ENCODE results near the gene MYH10.

Gene MYH10

DNA sequence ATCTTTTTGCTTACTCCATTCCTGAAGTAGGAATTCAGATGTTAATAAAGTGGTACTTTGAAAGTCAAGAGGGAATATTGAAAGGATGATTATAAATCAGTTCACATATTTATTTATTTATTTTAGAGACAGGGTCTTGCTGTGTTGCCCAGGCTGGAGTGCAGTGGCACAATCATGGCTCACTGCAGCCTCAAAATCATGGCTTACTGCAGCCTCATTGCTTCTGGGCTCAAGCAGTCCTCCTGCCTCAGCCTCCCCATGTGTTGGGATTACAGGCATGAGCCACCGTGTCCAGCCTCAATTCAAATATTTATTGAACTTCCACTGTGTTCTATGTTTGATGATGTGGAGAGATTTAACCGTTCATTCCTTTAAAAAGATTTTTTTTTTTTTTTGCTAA, 188.2 kb downstream of the MYH10 start:
- Histone ChIP-seq H3K36me3 (ENCODE audit: control insufficient read depth in 2 of 2, insufficient read depth in 1 of 2, low read length in 2 of 2) (peaks cover 23 to 45% of the 10 kb centered on the region in 2 experiments), H3K27ac (ENCODE audit: extremely low read depth, low read depth, low read length) (no peak overlapping the region), H3K4me1 (ENCODE audit: control insufficient read depth, insufficient read depth, low read length) (no peaks in the 10 kb centered on the region), H3K9me3 (ENCODE audit: control insufficient read depth, insufficient read depth, low read depth, low read length) (no peaks in the 10 kb centered on the region), H3K4me3 (ENCODE audit: low read depth, low read length) (no peak overlapping the region)
- CTCF ChIA-PET, result interaction anchor here (0.6 kb wide), 1 partner anchor 304 kb away, joined by 3 read pairs; no protein-coding TSS in a partner anchor
- POLR2A ChIA-PET, result no interaction called here
- TF ChIP-seq, protein P1, sequence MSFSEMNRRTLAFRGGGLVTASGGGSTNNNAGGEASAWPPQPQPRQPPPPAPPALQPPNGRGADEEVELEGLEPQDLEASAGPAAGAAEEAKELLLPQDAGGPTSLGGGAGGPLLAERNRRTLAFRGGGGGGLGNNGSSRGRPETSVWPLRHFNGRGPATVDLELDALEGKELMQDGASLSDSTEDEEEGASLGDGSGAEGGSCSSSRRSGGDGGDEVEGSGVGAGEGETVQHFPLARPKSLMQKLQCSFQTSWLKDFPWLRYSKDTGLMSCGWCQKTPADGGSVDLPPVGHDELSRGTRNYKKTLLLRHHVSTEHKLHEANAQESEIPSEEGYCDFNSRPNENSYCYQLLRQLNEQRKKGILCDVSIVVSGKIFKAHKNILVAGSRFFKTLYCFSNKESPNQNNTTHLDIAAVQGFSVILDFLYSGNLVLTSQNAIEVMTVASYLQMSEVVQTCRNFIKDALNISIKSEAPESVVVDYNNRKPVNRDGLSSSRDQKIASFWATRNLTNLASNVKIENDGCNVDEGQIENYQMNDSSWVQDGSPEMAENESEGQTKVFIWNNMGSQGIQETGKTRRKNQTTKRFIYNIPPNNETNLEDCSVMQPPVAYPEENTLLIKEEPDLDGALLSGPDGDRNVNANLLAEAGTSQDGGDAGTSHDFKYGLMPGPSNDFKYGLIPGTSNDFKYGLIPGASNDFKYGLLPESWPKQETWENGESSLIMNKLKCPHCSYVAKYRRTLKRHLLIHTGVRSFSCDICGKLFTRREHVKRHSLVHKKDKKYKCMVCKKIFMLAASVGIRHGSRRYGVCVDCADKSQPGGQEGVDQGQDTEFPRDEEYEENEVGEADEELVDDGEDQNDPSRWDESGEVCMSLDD (tag by site-specific recombination; IDR thresholded peaks at IDR 0.05), result no peak
- TF ChIP-seq ZNF121 (tag by site-specific recombination; IDR thresholded peaks at IDR 0.05), result peak; percentile 81

DNA sequence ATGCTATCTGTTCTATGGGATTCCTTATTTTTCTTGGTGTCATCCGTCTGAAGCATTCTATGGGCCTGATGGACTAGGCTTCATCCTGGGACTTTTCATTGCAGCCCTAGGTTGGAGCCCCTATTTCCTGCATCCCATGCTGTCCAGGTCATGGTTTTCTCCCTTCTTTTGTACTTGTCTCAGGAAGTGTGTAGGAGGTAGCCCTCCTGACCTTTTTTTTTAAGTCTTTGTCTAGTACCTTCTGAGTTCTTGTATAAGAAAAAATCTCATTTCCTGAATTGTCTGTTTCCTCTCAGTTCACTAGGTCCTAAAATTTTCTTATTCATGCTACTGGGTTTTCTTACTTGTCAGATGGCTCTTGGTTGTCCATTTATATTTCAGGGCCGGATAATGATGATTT, 188.8 kb downstream of the MYH10 start:
- TF ChIP-seq, protein P2, sequence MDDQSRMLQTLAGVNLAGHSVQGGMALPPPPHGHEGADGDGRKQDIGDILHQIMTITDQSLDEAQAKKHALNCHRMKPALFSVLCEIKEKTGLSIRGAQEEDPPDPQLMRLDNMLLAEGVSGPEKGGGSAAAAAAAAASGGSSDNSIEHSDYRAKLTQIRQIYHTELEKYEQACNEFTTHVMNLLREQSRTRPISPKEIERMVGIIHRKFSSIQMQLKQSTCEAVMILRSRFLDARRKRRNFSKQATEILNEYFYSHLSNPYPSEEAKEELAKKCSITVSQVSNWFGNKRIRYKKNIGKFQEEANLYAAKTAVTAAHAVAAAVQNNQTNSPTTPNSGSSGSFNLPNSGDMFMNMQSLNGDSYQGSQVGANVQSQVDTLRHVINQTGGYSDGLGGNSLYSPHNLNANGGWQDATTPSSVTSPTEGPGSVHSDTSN (CRISPR knock-in tag; IDR thresholded peaks at IDR 0.05), result no peak
- TF ChIP-seq ZNF23 (tag by site-specific recombination; IDR thresholded peaks at IDR 0.05; ENCODE audit: borderline replicate concordance) (no peak), FEZF1 (tag by site-specific recombination; IDR thresholded peaks at IDR 0.05) (no peak)
- TF ChIP-seq, protein P3, sequence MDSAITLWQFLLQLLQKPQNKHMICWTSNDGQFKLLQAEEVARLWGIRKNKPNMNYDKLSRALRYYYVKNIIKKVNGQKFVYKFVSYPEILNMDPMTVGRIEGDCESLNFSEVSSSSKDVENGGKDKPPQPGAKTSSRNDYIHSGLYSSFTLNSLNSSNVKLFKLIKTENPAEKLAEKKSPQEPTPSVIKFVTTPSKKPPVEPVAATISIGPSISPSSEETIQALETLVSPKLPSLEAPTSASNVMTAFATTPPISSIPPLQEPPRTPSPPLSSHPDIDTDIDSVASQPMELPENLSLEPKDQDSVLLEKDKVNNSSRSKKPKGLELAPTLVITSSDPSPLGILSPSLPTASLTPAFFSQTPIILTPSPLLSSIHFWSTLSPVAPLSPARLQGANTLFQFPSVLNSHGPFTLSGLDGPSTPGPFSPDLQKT (IDR thresholded peaks at IDR 0.05; ENCODE audit: borderline replicate concordance, low read depth, low read length), result no peak
- H3K27ac ChIP-seq (ENCODE audit: extremely low read depth, low read depth, low read length), result no peak overlapping the region
- H3K4me3 ChIP-seq (ENCODE audit: low read depth, low read length), result no peak overlapping the region
- H3K9me3 ChIP-seq (ENCODE audit: control insufficient read depth, insufficient read depth, low read depth, low read length), result no peaks in the 10 kb centered on the region
- POLR2A ChIA-PET, result no interaction called here
- H3K36me3 ChIP-seq (ENCODE audit: control insufficient read depth in 2 of 2, insufficient read depth in 1 of 2, low read length in 2 of 2), result peaks cover 20 to 39% of the 10 kb centered on the region in 2 experiments; a peak in 2 of 3 replicates
- no peaks in the 10 kb centered on the region for H3K4me1 ChIP-seq (ENCODE audit: control insufficient read depth, insufficient read depth, low read length)
- CTCF ChIA-PET, result interaction anchor here (0.6 kb wide), 1 partner anchor 305 kb away, joined by 3 read pairs; no protein-coding TSS in a partner anchor

DNA sequence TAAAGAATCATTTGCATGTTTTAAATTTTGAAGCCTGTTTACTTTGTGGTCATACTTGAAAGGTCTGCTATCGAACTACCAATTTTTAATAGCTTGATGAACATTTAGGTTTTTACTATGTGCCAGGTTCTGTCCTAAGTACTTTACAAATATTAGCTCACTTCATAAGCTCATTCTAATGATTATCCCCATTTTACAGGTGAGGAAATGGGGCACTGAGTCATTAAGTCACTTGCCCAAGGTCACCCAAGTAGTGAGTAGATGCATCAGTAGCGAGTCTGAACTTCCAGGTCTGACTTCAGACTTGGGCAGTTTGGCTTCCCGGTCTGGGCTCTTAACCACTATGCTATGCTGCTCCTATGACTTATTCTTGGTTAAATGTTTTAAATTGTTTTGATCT, 190.8 kb downstream of the MYH10 start:
- Histone ChIP-seq H3K4me1 (ENCODE audit: control insufficient read depth, insufficient read depth, low read length) (no peaks in the 10 kb centered on the region), H3K36me3 (ENCODE audit: control insufficient read depth in 2 of 2, insufficient read depth in 1 of 2, low read length in 2 of 2) (peaks cover 20 to 23% of the 10 kb centered on the region in 2 experiments; a peak in 2 of 3 replicates), H3K9me3 (ENCODE audit: control insufficient read depth, insufficient read depth, low read depth, low read length) (no peaks in the 10 kb centered on the region), H3K4me3 (ENCODE audit: low read depth, low read length) (no peak overlapping the region), H3K27ac (ENCODE audit: extremely low read depth, low read depth, low read length) (no peak overlapping the region)
- CTCF ChIA-PET, result interaction anchor here (0.6 to 1.5 kb wide), 3 partner anchors 19 to 361 kb away, joined by 3 to 6 read pairs (median 3); no protein-coding TSS in a partner anchor
- TF ChIP-seq SETDB1 (IDR thresholded peaks at IDR 0.05; ENCODE audit: insufficient read length, low read length) (no peak), ZBTB8A (tag by site-specific recombination; IDR thresholded peaks at IDR 0.05) (no peak)
- POLR2A ChIA-PET, result interaction anchor here (0.6 kb wide), 1 partner anchor 238 kb away, joined by 5 read pairs; no protein-coding TSS in a partner anchor

DNA sequence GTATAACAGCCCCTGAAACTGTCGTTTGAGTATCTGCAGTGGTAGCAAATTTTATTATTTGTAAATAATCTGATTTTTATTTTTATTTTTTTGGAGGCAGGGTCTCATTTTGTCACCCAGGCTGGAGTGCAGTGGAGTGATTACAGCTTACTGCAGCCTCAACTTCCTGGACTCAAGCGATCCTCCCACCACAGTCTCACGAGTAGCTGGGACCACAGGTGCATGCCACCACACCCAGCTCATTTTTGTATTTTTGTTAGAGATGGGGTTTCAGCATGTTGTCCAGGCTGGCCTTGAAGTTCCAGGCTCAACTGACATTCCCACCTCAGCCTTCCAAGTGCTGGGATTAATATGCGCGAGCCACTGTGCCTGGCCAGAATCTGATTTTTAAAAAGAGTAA, 192.1 kb downstream of the MYH10 start:
- H3K4me1 ChIP-seq (ENCODE audit: control insufficient read depth, insufficient read depth, low read length), result no peaks in the 10 kb centered on the region
- CTCF ChIA-PET, result interaction anchor here (0.7 to 2.1 kb wide), 4 partner anchors 20 to 308 kb away, joined by 3 to 8 read pairs (median 5); no protein-coding TSS in a partner anchor
- H3K36me3 ChIP-seq (ENCODE audit: control insufficient read depth in 2 of 2, insufficient read depth in 1 of 2, low read length in 2 of 2), result peaks cover 12 to 20% of the 10 kb centered on the region in 2 experiments; a peak in 2 of 3 replicates
- H3K9me3 ChIP-seq (ENCODE audit: control insufficient read depth, insufficient read depth, low read depth, low read length), result no peaks in the 10 kb centered on the region
- H3K4me3 ChIP-seq (ENCODE audit: low read depth, low read length), result no peak overlapping the region
- TF ChIP-seq ZNF202 (tag by site-specific recombination; IDR thresholded peaks at IDR 0.05; ENCODE audit: borderline replicate concordance), result no peak
- no peak for TF ChIP-seq ZNF510 (tag by site-specific recombination; IDR thresholded peaks at IDR 0.05; ENCODE audit: insufficient replicate concordance)
- TF ChIP-seq ZNF571 (tag by site-specific recombination; IDR thresholded peaks at IDR 0.05), result no peak
- TF ChIP-seq, protein P4, sequence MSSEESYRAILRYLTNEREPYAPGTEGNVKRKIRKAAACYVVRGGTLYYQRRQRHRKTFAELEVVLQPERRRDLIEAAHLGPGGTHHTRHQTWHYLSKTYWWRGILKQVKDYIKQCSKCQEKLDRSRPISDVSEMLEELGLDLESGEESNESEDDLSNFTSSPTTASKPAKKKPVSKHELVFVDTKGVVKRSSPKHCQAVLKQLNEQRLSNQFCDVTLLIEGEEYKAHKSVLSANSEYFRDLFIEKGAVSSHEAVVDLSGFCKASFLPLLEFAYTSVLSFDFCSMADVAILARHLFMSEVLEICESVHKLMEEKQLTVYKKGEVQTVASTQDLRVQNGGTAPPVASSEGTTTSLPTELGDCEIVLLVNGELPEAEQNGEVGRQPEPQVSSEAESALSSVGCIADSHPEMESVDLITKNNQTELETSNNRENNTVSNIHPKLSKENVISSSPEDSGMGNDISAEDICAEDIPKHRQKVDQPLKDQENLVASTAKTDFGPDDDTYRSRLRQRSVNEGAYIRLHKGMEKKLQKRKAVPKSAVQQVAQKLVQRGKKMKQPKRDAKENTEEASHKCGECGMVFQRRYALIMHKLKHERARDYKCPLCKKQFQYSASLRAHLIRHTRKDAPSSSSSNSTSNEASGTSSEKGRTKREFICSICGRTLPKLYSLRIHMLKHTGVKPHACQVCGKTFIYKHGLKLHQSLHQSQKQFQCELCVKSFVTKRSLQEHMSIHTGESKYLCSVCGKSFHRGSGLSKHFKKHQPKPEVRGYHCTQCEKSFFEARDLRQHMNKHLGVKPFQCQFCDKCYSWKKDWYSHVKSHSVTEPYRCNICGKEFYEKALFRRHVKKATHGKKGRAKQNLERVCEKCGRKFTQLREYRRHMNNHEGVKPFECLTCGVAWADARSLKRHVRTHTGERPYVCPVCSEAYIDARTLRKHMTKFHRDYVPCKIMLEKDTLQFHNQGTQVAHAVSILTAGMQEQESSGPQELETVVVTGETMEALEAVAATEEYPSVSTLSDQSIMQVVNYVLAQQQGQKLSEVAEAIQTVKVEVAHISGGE (tag by site-specific recombination; conservative IDR thresholded peaks at IDR 0.05; ENCODE audit: low read depth), result no peak
- H3K27ac ChIP-seq (ENCODE audit: extremely low read depth, low read depth, low read length), result no peak overlapping the region
- POLR2A ChIA-PET, result interaction anchor here (1.0 to 1.2 kb wide), 2 partner anchors 26 to 55 kb away, joined by 3 read pairs; no protein-coding TSS in a partner anchor
